PC-9 (cell line): Measurements from ENCODE around the gene RPL23.

Experiments used
- EZH2 ChIP-seq: fragments of 200-600 bp; sonication (generic); IDR thresholded peaks from 2 replicates; pipeline ENCODE4 v1.8.0; 2017; ENCODE audit warnings: antibody characterized with exemption, low read depth
- TF ChIP-seq, protein P1 (sequence below): fragments of 200-600 bp; sonication (generic); conservative IDR thresholded peaks from 2 replicates; pipeline ENCODE4 v1.6.1; 2017; ENCODE audit warnings: mixed run types, antibody characterized with exemption, mild to moderate bottlenecking, moderate library complexity

DNA sequence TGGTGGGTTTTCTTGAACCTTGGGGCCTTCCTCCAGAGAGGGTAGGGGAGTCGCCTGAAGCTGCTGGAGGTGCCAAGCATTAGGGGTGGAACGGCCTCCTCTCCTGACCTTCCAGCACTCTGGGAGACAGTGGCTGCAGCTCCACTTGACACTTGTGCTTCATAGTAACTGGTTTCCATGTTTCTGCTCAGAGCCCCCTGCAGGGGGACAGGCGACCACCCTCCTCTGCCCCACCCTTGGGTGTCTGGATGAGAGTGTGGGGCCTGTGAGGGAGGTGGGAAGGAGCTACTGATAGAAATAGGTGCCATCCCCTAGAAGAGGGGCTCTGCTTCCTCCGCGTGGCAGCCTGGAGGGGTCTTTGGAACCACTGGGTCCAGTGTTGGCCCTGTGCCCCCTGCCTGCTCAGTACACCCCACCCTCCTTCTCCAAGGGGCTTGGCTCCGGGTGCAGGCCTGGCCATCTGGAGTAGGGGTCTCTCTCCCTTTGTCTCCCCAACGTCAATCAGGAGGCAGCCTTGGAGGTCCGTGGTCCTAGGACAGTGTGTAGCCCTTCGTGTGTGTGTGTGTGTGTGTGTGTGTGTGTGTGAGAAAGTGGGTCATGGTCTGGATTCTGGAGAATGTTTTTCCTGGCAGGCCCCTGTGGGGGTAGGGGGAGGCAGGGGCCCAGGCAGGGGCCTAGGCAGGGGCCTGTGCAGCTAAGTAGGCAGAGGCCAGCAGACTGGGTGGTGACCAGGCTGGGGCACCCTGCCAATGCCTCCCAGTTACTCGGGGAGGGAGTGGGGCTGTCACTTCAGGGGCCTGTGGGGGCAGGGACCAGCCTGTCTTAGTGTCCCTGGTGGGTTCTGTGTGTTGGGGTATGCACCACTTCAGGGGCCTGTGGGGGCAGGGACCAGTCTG, 21.2 kb upstream of the RPL23 start:
- TF ChIP-seq EZH2: no peak
- TF ChIP-seq, protein P1, sequence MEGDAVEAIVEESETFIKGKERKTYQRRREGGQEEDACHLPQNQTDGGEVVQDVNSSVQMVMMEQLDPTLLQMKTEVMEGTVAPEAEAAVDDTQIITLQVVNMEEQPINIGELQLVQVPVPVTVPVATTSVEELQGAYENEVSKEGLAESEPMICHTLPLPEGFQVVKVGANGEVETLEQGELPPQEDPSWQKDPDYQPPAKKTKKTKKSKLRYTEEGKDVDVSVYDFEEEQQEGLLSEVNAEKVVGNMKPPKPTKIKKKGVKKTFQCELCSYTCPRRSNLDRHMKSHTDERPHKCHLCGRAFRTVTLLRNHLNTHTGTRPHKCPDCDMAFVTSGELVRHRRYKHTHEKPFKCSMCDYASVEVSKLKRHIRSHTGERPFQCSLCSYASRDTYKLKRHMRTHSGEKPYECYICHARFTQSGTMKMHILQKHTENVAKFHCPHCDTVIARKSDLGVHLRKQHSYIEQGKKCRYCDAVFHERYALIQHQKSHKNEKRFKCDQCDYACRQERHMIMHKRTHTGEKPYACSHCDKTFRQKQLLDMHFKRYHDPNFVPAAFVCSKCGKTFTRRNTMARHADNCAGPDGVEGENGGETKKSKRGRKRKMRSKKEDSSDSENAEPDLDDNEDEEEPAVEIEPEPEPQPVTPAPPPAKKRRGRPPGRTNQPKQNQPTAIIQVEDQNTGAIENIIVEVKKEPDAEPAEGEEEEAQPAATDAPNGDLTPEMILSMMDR: no peak
